ENCODE results near the gene ERCC2. TPM values are rescaled to one million over a fixed set of nuclear protein-coding genes. Genes with fewer than 3 reads are reported as not detected.
A peak's percentile ranks its signal among the peaks of the same experiment; 100 is the strongest.

The ERCC2 gene
- total RNA-seq, 1 donor from 2014 or later, result 44.7 TPM

DNA sequence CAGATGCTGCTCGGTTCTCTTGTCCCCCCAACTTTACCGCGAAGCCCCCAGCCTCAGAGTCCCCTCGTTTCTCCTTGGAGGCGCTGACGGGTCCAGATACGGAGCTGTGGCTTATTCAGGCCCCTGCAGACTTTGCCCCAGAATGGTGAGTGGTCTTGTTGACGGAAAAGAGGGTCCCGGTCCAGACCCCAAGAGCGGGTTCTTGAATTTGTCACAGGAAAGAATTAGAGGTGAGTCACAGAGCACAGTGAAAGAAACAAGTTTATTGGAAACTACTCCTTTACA, 36.7 kb upstream of the ERCC2 start:
- peak overlapping the region; percentile 90 for H3K4me3 ChIP-seq (ENCODE audit: insufficient read depth, low read depth, low read length)
- peak overlapping the region; percentile 94 for H3K27ac ChIP-seq (ENCODE audit: low read depth, low read length)
- H3K9me3 ChIP-seq (ENCODE audit: insufficient read depth, low read depth, low read length), result no peaks in the 10 kb centered on the region
- Mint-ChIP-seq H3K27ac (ENCODE audit: unreplicated experiment) (peak overlapping the region; percentile 96), H3K4me1 (ENCODE audit: low read depth, unreplicated experiment) (peaks cover 12% of the 10 kb centered on the region), H3K4me3 (ENCODE audit: unreplicated experiment) (peak overlapping the region; percentile 97), H3K9me3 (ENCODE audit: unreplicated experiment) (no peaks in the 10 kb centered on the region), H3K27me3 (ENCODE audit: low read depth, unreplicated experiment) (no peaks in the 10 kb centered on the region), H3K36me3 (ENCODE audit: low read depth, unreplicated experiment) (peaks cover 14% of the 10 kb centered on the region)
- H3K36me3 ChIP-seq (ENCODE audit: insufficient read depth, low read length), result peaks cover 3% of the 10 kb centered on the region
- no peaks in the 10 kb centered on the region for H3K27me3 ChIP-seq (ENCODE audit: insufficient read depth, low read length)
- peaks cover 29% of the 10 kb centered on the region for H3K4me1 ChIP-seq (ENCODE audit: insufficient read depth, low read length)
- H3K4me2 ChIP-seq (ENCODE audit: low read length), result peak overlapping the region; percentile 96
- peaks cover 42% of the 10 kb centered on the region for H3K79me2 ChIP-seq (ENCODE audit: insufficient read depth, low read length)
- TF ChIP-seq, protein P1, sequence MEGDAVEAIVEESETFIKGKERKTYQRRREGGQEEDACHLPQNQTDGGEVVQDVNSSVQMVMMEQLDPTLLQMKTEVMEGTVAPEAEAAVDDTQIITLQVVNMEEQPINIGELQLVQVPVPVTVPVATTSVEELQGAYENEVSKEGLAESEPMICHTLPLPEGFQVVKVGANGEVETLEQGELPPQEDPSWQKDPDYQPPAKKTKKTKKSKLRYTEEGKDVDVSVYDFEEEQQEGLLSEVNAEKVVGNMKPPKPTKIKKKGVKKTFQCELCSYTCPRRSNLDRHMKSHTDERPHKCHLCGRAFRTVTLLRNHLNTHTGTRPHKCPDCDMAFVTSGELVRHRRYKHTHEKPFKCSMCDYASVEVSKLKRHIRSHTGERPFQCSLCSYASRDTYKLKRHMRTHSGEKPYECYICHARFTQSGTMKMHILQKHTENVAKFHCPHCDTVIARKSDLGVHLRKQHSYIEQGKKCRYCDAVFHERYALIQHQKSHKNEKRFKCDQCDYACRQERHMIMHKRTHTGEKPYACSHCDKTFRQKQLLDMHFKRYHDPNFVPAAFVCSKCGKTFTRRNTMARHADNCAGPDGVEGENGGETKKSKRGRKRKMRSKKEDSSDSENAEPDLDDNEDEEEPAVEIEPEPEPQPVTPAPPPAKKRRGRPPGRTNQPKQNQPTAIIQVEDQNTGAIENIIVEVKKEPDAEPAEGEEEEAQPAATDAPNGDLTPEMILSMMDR (IDR thresholded peaks at IDR 0.05; ENCODE audit: insufficient read depth, low read depth, low read length), result no peak
- no peak for TF ChIP-seq EZH2 (IDR thresholded peaks at IDR 0.05; ENCODE audit: insufficient read depth, low read length)
- peak overlapping the region; percentile 89 for H3K9ac ChIP-seq (ENCODE audit: low read length)
- FAIRE-seq (no peak), DNase-seq (ENCODE audit: low read depth) (no peak)
- H4K20me1 ChIP-seq (ENCODE audit: insufficient read depth, low read length), result no peaks in the 10 kb centered on the region
- no peak overlapping the region for H2AFZ ChIP-seq (ENCODE audit: low read depth, low read length)

DNA sequence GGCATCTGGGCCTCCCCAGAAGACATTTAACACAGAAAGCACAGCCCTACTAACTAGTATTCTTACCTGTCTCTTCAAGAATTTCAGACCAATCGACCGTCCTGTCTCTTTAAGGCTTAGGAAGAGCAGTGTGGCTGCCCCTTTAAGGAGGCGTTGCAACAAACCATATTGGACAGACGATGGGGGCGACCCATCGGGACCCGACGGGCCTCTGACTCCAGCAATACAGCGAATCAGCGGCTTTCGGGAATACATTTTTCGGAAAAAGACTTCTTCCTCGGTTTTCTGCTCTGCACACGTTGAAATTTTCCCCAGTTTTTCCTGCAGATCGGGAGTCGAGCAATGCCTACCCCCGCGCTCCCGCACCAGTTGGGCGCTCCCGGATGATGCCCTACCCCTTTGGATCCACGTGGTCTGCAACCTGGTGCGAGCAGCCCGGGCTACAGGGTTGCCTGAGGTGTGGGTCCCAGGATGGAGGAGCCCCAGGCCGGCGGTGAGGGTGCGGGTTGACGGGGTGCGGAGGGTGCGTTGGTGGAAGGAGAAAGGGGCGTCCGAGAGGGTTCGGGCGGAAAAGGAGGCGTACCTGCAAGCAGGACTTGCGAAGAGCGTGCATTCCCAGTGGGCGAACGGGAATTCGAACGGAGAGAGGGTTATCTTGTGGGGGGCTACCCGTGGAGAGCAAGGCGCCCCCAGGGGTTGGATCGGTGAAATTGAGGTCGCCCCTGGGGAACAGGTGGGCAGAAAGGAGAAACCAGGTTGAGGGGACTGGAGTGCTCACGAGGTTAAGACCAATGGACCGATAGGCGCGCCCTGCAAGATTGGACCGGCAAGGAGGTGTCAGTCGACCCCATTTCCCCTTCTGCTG, 36.1 kb upstream of the ERCC2 start, which contains the start of gene POLR1G:
TSS of gene POLR1G (plus strand) at position 419 of the 865 bp plus-strand sequence. CDS start at position 472, 53 bp downstream.
- Histone ChIP-seq H3K4me3 (ENCODE audit: insufficient read depth, low read depth, low read length) (peak within 1 kb of the TSS; percentile 90), H3K9ac (ENCODE audit: low read length) (peak within 1 kb of the TSS; percentile 89), H4K20me1 (ENCODE audit: insufficient read depth, low read length) (no peaks in the 10 kb centered on the region), H2AFZ (ENCODE audit: low read depth, low read length) (peak within 1 kb of the TSS; percentile 55), H3K9me3 (ENCODE audit: insufficient read depth, low read depth, low read length) (no peaks in the 10 kb centered on the region), H3K4me1 (ENCODE audit: insufficient read depth, low read length) (peaks cover 30% of the 10 kb centered on the region), H3K27ac (ENCODE audit: low read depth, low read length) (peak within 1 kb of the TSS; percentile 94), H3K4me2 (ENCODE audit: low read length) (peak within 1 kb of the TSS; percentile 96), H3K79me2 (ENCODE audit: insufficient read depth, low read length) (peaks cover 46% of the 10 kb centered on the region), H3K36me3 (ENCODE audit: insufficient read depth, low read length) (peaks cover 3% of the 10 kb centered on the region), H3K27me3 (ENCODE audit: insufficient read depth, low read length) (no peaks in the 10 kb centered on the region)
- Mint-ChIP-seq H3K27ac (ENCODE audit: unreplicated experiment) (peak within 1 kb of the TSS; percentile 96), H3K4me1 (ENCODE audit: low read depth, unreplicated experiment) (peaks cover 12% of the 10 kb centered on the region), H3K9me3 (ENCODE audit: unreplicated experiment) (no peaks in the 10 kb centered on the region), H3K4me3 (ENCODE audit: unreplicated experiment) (peak within 1 kb of the TSS; percentile 97), H3K36me3 (ENCODE audit: low read depth, unreplicated experiment) (peaks cover 14% of the 10 kb centered on the region), H3K27me3 (ENCODE audit: low read depth, unreplicated experiment) (no peaks in the 10 kb centered on the region)
- TF ChIP-seq EZH2 (IDR thresholded peaks at IDR 0.05; ENCODE audit: insufficient read depth, low read length), result no peak
- TF ChIP-seq, protein P1 (IDR thresholded peaks at IDR 0.05; ENCODE audit: insufficient read depth, low read depth, low read length), result no peak
- no peak for FAIRE-seq
- peak; percentile 80 for DNase-seq (ENCODE audit: low read depth)
